C4-2B (cell line): ENCODE data around the gene FERMT3.

ENCODE experiments used
- H3K27ac ChIP-seq: fragments of 450-650 bp; 2 replicates; pipeline ENCODE4 v1.5.1; 2017
- CTCF ChIP-seq: fragments of 450-650 bp; conservative IDR thresholded peaks from 2 replicates; pipeline ENCODE4 v1.5.1; 2017; ENCODE audit warnings: mild to moderate bottlenecking
- ZFX ChIP-seq: fragments of 450-650 bp; IDR thresholded peaks from 2 replicates; pipeline ENCODE4 v1.6.1; 2017

Gene FERMT3

GRCh38 chr11:64264371-64264852, 57.9 kb downstream of the FERMT3 start:
- TF ChIP-seq ZFX (no peak), CTCF (no peak)

GRCh38 chr11:64265176-64266160, 58.9 kb downstream of the FERMT3 start:
- H3K27ac ChIP-seq: no peak overlapping the region
- TF ChIP-seq CTCF (no peak), ZFX (no peak)

More at GRCh38 chr11:64264371-64264852, 57.9 kb downstream of the FERMT3 start:
- no peak overlapping the region for H3K27ac ChIP-seq

GRCh38 chr11:64266339-64266738, 59.8 kb downstream of the FERMT3 start:
- TF ChIP-seq ZFX: no peak
- no peak for TF ChIP-seq CTCF
- H3K27ac ChIP-seq: no peak overlapping the region

GRCh38 chr11:64267207-64267945, 60.9 kb downstream of the FERMT3 start:
- H3K27ac ChIP-seq: peak overlapping the region; percentile 95; the same call in 1 of the 2 replicates
- no peak for TF ChIP-seq ZFX
- TF ChIP-seq CTCF: no peak

- no peak for TF ChIP-seq CTCF
- TF ChIP-seq ZFX: no peak
- peak overlapping the region; percentile 95 for H3K27ac ChIP-seq
Observed at GRCh38 chr11:64268025-64268892, 61.7 kb downstream of the FERMT3 start.

GRCh38 chr11:64268893-64269539, 62.5 kb downstream of the FERMT3 start:
- H3K27ac ChIP-seq: peak overlapping the region; percentile 95
- TF ChIP-seq ZFX (peak; percentile 59; the same call in 1 of the 2 replicates), CTCF (no peak)
